Activated naive CD8-positive, alpha-beta T cell treated with anti-CD3 and anti-CD28 coated beads, Interleukin-2, amount 50 U/mL, for 24 hours (primary cell): ENCODE data around the gene DUSP14.
A peak's percentile ranks its signal among the peaks of the same experiment; 100 is the strongest.

Experiments
- ATAC-seq: fragments of 150-1000 bp; cut with Tn5 transposase; one replicate; pipeline ENCODE4 v1.10.0; 2021
- DNase-seq: peaks from one replicate; pipeline ENCODE4 v3.0.0; 2021
- H3K27ac Mint-ChIP-seq: one replicate; pipeline ENCODE4 v1.8.0; 2021; ENCODE audit warnings: mild to moderate bottlenecking, mixed read lengths
- H3K27me3 Mint-ChIP-seq: one replicate; pipeline ENCODE4 v1.8.0; 2021; ENCODE audit warnings: mixed read lengths
- H3K36me3 Mint-ChIP-seq: one replicate; pipeline ENCODE4 v1.8.0; 2021; ENCODE audit warnings: low read depth, mixed read lengths
- H3K4me1 Mint-ChIP-seq: one replicate; pipeline ENCODE4 v1.8.0; 2021; ENCODE audit warnings: mixed read lengths
- H3K4me3 Mint-ChIP-seq: one replicate; pipeline ENCODE4 v1.8.0; 2021; ENCODE audit warnings: mild to moderate bottlenecking, moderate library complexity, mixed read lengths
- H3K9me3 Mint-ChIP-seq: one replicate; pipeline ENCODE4 v1.8.0; 2021; ENCODE audit warnings: mixed read lengths

The DUSP14 gene

GRCh38 chr17:37475731-37476420 lies 13.8 kb upstream of the DUSP14 start:
- Mint-ChIP-seq H3K4me1 (no peaks in the 10 kb centered on the region), H3K27me3 (no peaks in the 10 kb centered on the region), H3K27ac (no peak overlapping the region), H3K36me3 (peaks cover 45% of the 10 kb centered on the region), H3K9me3 (no peaks in the 10 kb centered on the region), H3K4me3 (no peak overlapping the region)
- ATAC-seq: no peak
- DNase-seq: no peak

DNA sequence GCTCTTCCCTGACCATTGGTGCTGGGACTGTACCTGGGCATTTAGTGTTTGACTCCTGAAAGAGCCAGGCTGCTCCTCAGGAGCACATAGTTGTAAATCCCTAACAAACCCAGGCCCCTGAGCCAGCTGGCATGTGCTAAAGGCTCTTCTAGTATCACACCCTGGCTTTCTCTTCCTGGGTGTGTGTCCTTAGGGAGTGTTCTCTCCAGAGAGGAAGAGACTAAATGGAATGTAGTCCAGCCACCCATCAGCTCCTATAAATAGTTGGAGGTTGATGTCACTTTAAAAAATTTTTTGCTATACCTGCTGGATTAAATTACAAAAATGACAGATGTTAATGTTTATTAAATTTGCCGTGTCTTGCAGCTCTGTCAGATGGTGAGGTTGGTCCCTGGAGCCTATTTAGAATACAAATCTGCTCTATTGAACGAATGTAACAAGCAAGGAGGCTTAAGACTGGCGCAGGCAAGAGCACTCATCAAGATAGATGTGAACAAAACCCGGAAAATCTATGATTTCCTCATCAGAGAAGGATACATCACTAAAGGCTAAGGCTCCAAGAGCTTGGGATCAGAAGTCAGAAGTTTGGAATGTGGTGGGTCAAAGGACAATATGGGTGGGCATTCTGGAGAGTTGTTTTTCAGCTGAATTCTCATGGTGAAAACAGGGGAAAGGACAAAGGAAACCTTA lies 13.1 kb upstream of the DUSP14 start:
- DNase-seq (no peak), ATAC-seq (no peak)
- Mint-ChIP-seq H3K9me3 (no peaks in the 10 kb centered on the region), H3K27ac (no peak overlapping the region), H3K27me3 (no peaks in the 10 kb centered on the region), H3K36me3 (peaks cover 41% of the 10 kb centered on the region), H3K4me1 (no peaks in the 10 kb centered on the region), H3K4me3 (no peak overlapping the region)

- Mint-ChIP-seq H3K27me3 (no peaks in the 10 kb centered on the region), H3K4me3 (no peak overlapping the region), H3K4me1 (peaks cover 5% of the 10 kb centered on the region), H3K27ac (no peak overlapping the region), H3K9me3 (no peaks in the 10 kb centered on the region), H3K36me3 (peaks cover 33% of the 10 kb centered on the region)
- no peak for ATAC-seq
- no peak for DNase-seq
These were observed 11.5 kb upstream of the DUSP14 start for GRCh38 chr17:37478187-37478586.

- Mint-ChIP-seq H3K27ac (no peak overlapping the region), H3K9me3 (no peaks in the 10 kb centered on the region), H3K36me3 (peaks cover 27% of the 10 kb centered on the region), H3K27me3 (no peaks in the 10 kb centered on the region), H3K4me1 (peaks cover 13% of the 10 kb centered on the region), H3K4me3 (no peak overlapping the region)
- DNase-seq (no peak), ATAC-seq (no peak)
These were observed 10.7 kb upstream of the DUSP14 start for GRCh38 chr17:37479025-37479424.

GRCh38 chr17:37480427-37480826 lies 9.3 kb upstream of the DUSP14 start:
- Mint-ChIP-seq H3K4me3 (no peak overlapping the region), H3K36me3 (peaks cover 27% of the 10 kb centered on the region), H3K9me3 (no peaks in the 10 kb centered on the region), H3K27ac (no peak overlapping the region), H3K27me3 (no peaks in the 10 kb centered on the region), H3K4me1 (peaks cover 13% of the 10 kb centered on the region)
- ATAC-seq (no peak), DNase-seq (no peak)

DNA sequence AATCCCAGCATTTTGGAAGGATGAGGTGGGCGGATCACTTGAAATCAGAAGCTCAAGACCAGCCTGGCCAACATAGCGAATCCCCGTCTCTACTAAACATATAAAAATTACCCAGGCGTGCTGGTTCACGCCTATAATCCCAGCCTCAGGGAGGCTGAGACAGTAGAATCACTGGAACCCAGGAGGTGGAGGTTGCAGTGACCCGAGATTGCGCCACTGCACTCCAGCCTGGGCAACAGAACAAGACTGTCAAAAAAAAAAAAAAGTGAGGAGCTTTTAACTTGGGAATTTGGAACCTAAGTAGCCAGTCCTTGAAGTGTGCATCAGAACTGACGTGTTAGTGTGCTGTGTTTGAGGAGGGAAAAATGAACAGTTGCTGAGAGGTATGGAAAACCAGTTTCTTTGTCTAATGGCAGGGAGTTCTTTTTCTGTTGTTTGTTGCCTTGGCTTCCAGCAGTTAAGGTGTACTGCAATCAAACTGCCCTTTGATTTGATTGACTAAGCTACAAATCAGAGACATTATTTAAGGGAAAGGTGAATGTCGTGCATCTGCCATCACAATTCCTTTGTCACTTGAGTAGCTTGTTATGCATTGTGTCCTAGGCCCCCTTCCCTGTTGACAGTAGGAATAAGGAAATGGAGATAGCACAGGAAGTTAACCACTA lies 8.6 kb upstream of the DUSP14 start:
- DNase-seq: no peak
- Mint-ChIP-seq H3K9me3 (no peaks in the 10 kb centered on the region), H3K27me3 (no peaks in the 10 kb centered on the region), H3K4me1 (peaks cover 13% of the 10 kb centered on the region), H3K36me3 (peaks cover 20% of the 10 kb centered on the region), H3K27ac (no peak overlapping the region), H3K4me3 (no peak overlapping the region)
- ATAC-seq: no peak

- Mint-ChIP-seq H3K9me3 (no peaks in the 10 kb centered on the region), H3K36me3 (peaks cover 6% of the 10 kb centered on the region), H3K27ac (peak overlapping the region; percentile 6), H3K4me3 (no peak overlapping the region), H3K4me1 (peaks cover 20% of the 10 kb centered on the region), H3K27me3 (peaks cover 4% of the 10 kb centered on the region)
- DNase-seq: no peak
- peak; percentile 48 for ATAC-seq
These were observed 6.2 kb upstream of the DUSP14 start for GRCh38 chr17:37483311-37484039.

GRCh38 chr17:37485938-37486570 lies 3.6 kb upstream of the DUSP14 start:
- H3K4me3 Mint-ChIP-seq: no peak overlapping the region
- ATAC-seq: no peak
- DNase-seq: no peak
- peaks cover 3% of the 10 kb centered on the region for H3K36me3 Mint-ChIP-seq
- H3K9me3 Mint-ChIP-seq: no peaks in the 10 kb centered on the region
- no peak overlapping the region for H3K27ac Mint-ChIP-seq
- peaks cover 4% of the 10 kb centered on the region for H3K27me3 Mint-ChIP-seq
- H3K4me1 Mint-ChIP-seq: peaks cover 37% of the 10 kb centered on the region

DNA sequence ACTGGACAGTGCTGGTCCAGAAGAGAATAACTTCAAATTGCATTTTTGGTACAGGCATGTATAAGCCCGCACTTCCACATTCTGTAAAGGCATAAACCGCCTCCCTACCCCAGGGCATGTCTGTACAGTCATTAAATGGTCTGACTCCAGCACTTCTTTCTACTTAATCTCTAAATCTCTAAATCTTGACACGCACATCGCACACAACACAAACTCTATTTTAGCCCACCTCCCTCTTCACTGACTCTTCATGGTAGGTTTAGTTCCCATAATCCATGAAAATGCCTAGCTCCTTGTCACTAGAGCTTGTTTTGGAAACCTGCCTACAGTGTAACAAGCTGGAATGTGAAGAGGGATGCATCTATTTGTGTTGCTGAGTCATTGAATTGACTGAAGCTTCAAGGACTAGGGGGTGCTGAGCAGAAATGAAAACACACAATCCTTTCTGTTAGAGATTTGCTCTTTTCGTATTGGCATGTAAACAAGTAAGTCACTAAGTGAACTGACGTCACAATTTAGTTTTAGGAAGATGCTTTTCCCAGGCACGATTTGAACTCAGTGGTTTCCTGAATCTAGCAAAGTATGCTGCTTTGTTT lies 1.6 kb upstream of the DUSP14 start:
- Mint-ChIP-seq H3K36me3 (peaks cover 3% of the 10 kb centered on the region), H3K4me3 (peak overlapping the region; percentile 87), H3K27ac (peak overlapping the region; percentile 93), H3K4me1 (peaks cover 51% of the 10 kb centered on the region), H3K27me3 (peaks cover 4% of the 10 kb centered on the region), H3K9me3 (no peaks in the 10 kb centered on the region)
- ATAC-seq (no peak), DNase-seq (no peak)

DNA sequence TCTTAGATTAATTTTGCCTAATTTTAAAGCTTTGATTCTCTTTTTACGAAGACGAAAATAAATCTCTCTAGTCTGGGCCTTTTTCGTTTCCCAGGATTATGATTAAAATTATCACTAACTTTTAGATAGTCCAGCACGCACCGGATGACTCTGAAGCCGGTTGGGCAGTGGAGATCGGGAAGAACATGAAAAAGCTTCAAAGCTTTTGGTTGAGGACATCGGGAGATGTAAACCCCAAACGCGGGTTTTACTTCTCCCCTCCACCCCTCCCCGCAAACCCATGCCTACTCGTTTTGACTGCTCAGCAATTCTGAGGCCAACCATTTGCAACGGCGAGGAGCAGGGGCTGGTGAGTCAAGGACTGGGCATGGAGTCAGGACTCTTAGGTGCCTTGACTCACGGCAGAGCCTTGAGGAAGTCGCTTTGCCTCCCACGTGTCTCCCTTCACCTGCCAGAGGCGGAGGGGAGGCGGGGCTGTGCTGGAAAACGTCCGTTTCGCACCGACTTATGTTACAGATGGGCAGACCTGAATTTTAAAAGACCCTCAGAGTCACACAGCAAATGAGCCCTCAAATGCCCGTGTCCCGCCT lies 989 bp upstream of the DUSP14 start:
- peaks cover 3% of the 10 kb centered on the region for H3K36me3 Mint-ChIP-seq
- DNase-seq: peak; percentile 64
- no peaks in the 10 kb centered on the region for H3K9me3 Mint-ChIP-seq
- peak overlapping the region; percentile 87 for H3K4me3 Mint-ChIP-seq
- H3K27me3 Mint-ChIP-seq: peaks cover 4% of the 10 kb centered on the region
- H3K4me1 Mint-ChIP-seq: peaks cover 51% of the 10 kb centered on the region
- peak overlapping the region; percentile 93 for H3K27ac Mint-ChIP-seq
- ATAC-seq: peak; percentile 47

DNA sequence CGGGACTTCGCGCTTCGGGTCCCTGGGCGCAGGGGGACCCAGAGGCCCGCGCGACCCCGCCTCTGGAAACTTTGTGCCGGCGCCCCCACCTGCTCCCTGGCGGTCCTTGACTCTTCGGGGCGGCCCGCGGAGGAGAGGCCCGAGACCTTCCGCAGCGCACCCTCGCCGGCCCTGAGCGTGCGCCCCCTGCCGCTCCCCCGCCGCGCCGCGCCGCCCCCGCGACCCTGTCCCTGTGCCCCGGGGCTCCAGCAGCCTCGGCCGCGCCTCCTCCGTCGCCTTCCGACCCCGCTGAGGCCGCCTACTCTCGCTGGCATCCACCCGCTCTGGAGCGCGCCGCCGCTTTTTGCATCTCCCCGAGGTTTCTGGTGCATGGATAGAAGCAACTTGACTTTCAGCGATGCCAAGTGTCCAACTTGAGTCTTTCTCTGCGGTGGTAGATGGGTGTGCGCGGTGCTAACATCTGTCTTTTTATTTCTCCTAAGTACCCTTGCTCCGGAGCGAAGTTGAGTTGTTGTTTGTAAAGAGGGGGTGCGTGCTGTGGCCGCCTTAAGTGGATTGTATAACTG lies 414 bp downstream of the DUSP14 start:
- no peaks in the 10 kb centered on the region for H3K9me3 Mint-ChIP-seq

GRCh38 chr17:37490638-37491614 lies 1.2 kb downstream of the DUSP14 start:
- peak overlapping the region; percentile 94 for H3K4me3 Mint-ChIP-seq

More for the DNA sequence above, 414 bp downstream of the DUSP14 start:
- DNase-seq: peak; percentile 85
- peaks cover 55% of the 10 kb centered on the region for H3K4me1 Mint-ChIP-seq
- H3K27ac Mint-ChIP-seq: peak overlapping the region; percentile 85
- peak overlapping the region; percentile 94 for H3K4me3 Mint-ChIP-seq
- H3K36me3 Mint-ChIP-seq: peaks cover 3% of the 10 kb centered on the region
- peaks cover 4% of the 10 kb centered on the region for H3K27me3 Mint-ChIP-seq
- peak; percentile 63 for ATAC-seq

More at GRCh38 chr17:37490638-37491614, 1.2 kb downstream of the DUSP14 start:
- H3K27me3 Mint-ChIP-seq: peaks cover 4% of the 10 kb centered on the region
- ATAC-seq (peak; percentile 11), DNase-seq (peak; percentile 28)
- peaks cover 3% of the 10 kb centered on the region for H3K36me3 Mint-ChIP-seq
- H3K4me1 Mint-ChIP-seq: peaks cover 55% of the 10 kb centered on the region
- no peaks in the 10 kb centered on the region for H3K9me3 Mint-ChIP-seq
- H3K27ac Mint-ChIP-seq: peak overlapping the region; percentile 85
